C4-2B (cell line): ENCODE results near the gene JTB.
"Not testable (repeated sequence)": the region's sequence is repeated elsewhere in the genome, so short reads cannot be mapped to it uniquely, and the experiment has no call there.

Experiments
- H3K27ac ChIP-seq: fragments of 450-650 bp; 2 replicates; pipeline ENCODE4 v1.5.1; 2017
- CTCF ChIP-seq: fragments of 450-650 bp; conservative IDR thresholded peaks from 2 replicates; pipeline ENCODE4 v1.5.1; 2017; ENCODE audit warnings: mild to moderate bottlenecking
- ZFX ChIP-seq: fragments of 450-650 bp; IDR thresholded peaks from 2 replicates; pipeline ENCODE4 v1.6.1; 2017

Gene JTB

GRCh38 chr1:153985941-153986761 lies 8.7 kb upstream of the JTB start, which contains the start of gene RAB13:
RAB13 (minus strand) TSS chr1:153986339; CDS start chr1:153986236, 103 bp downstream.
- no peak for TF ChIP-seq ZFX
- TF ChIP-seq CTCF: no peak
- H3K27ac ChIP-seq: peak within 1 kb of the TSS; percentile 77

- H3K27ac ChIP-seq: peak overlapping the region; percentile 77
These were observed 8.0 kb upstream of the JTB start for GRCh38 chr1:153985341-153985912.

GRCh38 chr1:153984123-153984894 lies 6.8 kb upstream of the JTB start:
- no peak overlapping the region for H3K27ac ChIP-seq
- TF ChIP-seq CTCF: no peak
- no peak for TF ChIP-seq ZFX

More at GRCh38 chr1:153985341-153985912, 8.0 kb upstream of the JTB start:
- TF ChIP-seq CTCF: no peak
- TF ChIP-seq ZFX: no peak

- not testable (repeated sequence) for H3K27ac ChIP-seq
These were observed 4.3 kb upstream of the JTB start for GRCh38 chr1:153981735-153982134.

GRCh38 chr1:153979091-153979490 lies 1.6 kb upstream of the JTB start:
- H3K27ac ChIP-seq: not testable (repeated sequence)

GRCh38 chr1:153978274-153978909 lies 918 bp upstream of the JTB start:
- H3K27ac ChIP-seq: peak overlapping the region; percentile 96; the same call in 1 of the 2 replicates
- no peak for TF ChIP-seq ZFX
- TF ChIP-seq CTCF: no peak

GRCh38 chr1:153976819-153977249 lies 640 bp downstream of the JTB start:
- no peak for TF ChIP-seq CTCF
- TF ChIP-seq ZFX: no peak
- peak overlapping the region; percentile 96 for H3K27ac ChIP-seq

- H3K27ac ChIP-seq: no peak overlapping the region
- TF ChIP-seq CTCF: no peak
- no peak for TF ChIP-seq ZFX
These were observed 3.9 kb downstream of the JTB start for GRCh38 chr1:153973525-153973924.
